Glomerular visceral epithelial cell (primary cell): ENCODE results near the gene PANK2.
"Not testable (repeated sequence)": the region's sequence is repeated elsewhere in the genome, so short reads cannot be mapped to it uniquely, and the experiment has no call there.

Experiments
- DNase-seq: peaks from one replicate; pipeline ENCODE4 v3.0.0-alpha.2; 2016; ENCODE audit errors: extremely low spot score

PANK2 gene

DNA sequence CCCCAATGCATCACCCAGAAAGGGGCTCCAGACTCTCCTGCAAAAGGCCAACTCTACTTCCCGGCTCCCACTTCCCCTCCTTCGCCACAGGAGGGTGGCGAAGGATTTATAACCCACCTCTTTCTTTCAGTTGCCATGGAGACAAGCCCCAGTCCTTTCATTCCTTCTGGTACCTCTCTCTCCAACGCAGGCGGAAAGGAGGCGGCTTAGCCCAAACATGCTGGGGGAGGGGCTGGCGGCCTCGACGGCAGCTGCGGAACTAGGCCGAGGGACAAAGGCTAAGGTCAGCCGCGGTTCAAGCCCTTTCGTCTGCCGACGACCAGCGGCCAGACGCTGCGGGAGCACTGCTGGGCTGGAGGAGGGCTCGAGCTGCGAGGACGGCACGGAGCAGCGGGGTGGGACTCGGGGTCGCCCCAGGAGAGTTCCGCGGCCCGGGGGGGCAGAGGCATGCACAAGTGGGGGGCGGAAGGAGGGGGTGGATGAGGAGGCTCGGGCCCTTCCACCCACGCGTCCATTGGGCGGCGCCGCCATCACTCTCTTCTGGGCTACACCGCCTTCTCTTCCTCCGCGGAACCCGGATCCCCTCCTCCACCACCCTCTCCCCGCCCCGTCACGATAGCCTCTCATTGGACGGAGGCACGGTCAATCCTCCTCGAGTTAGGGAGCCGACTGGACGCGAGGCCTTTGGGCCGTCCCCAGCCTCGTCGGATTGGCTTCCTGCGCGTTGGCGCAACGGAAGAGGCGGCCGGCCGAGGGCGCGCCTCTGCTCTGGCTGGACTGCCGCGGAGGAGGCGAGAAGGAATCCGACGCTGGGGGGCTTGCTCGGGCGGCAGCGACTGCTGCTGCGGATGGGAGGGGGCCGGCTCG, at the start of gene PANK2:
Gene PANK2 (plus strand): TSS at position 766 of the 867 bp plus-strand sequence.
- DNase-seq: peak; percentile 100

DNA sequence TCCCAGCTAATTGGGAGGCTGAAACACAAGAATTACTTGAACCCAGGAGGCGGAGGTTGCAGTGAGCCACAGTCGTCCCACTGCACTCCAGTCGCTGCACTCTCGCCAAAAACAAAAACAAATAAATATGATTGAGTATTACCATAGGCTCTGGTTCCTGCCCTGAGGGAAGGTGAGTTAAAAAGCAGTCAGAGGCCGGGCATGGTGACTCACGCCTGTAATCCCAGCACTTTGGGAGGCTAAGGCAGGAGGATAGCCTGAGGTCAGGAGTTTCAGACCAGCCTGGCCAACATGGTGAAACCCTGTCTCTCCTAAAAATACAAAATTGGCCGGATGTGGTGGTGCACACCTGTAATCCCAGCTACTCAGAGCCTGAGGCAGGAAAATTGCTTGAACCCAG, 49.0 kb upstream of the PANK2 start:
- not testable (repeated sequence) for DNase-seq

DNA sequence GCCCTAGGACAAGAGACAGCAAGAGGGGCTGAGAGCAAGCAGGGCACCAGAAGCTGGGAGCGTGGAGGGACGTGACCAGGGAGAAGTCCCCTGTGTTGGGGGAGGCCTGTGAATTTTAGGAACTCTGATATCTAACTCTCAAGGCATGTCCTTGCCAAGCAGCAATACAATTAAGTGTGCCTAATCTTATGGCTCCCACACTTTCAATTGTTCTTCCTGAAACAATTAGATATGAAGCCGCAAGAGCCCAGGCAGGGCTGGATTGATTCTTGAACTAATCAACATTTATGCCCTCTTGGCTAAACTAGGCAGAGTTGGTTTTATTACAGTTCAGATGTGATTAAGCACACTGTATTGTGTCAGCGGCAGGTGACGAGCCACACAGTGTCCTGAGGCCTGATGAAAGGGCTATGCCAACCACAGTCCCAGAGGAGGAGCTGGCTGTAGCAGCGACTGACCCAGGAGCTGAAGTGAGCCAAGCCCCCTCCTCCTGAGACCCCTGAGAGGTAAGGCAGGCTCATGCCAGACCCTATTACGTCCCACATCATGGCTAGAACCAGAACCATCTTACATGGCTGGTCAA, 46.7 kb upstream of the PANK2 start:
- DNase-seq: no peak

DNA sequence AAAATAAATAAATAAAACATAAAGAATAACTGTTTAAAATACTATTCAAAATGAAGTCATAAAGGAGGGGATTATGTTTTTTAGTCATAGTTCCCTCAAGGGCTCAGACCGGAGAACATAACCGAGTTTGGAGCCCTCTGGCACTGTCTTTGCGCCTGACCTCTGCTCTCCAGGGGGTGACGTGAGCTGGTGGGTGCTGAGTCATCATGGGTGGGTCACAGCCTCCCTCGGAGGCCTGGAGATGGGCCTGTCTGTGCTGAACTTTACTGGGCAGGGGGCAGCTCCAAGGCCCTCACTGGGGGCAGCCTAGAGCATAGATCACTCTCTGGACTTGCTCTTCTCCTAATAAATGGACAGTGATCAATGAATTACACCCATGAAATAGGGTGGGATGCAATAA, 45.7 kb upstream of the PANK2 start:
- DNase-seq: no peak

DNA sequence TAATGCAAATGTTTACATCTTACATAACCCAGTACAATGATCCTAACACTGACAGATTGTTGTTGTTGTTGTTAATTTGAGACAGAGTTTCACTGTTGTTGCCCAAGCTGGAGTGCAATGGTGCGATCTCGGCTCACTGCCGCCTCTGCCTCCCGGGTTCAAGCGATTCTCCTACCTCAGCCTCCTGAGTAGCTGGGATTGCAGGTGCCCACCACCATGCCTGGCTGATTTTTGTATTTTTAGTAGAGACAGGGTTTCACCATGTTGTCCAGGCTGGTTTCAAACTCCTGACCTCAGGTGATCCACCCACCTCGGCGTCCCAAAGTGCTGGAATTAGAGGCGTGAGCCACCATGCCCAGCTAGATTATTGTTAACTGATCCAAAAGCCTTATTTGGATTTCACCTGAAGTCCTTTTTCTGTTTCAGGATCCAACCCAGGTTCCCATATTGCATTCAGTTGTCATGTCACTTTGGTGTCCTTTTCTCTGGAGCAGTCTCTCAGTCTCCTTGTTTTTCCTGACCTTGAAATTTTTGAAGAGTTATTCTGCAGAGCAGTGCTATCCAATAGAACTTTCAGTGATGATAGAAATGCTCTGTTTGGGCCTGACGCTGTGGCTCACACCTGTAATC, 45.1 kb upstream of the PANK2 start:
- not testable (repeated sequence) for DNase-seq

DNA sequence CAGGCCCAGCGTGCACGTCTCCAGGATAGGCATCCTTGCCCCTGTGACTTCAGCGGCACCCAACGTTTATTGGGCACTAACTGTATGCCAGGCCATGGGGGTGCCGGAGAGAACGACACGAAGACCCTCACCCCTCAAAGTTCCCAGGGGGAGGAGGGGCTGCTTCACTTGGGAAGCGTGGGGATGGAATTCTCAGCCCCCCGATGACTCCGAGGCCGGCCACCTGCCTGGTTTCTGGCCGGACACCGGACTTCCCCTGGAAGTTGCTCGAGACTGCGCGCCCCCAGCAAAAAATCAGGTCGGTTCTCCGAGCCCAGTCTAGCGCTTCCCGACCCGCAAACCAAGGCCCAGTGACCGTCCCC, 42.8 kb upstream of the PANK2 start:
- no peak for DNase-seq

DNA sequence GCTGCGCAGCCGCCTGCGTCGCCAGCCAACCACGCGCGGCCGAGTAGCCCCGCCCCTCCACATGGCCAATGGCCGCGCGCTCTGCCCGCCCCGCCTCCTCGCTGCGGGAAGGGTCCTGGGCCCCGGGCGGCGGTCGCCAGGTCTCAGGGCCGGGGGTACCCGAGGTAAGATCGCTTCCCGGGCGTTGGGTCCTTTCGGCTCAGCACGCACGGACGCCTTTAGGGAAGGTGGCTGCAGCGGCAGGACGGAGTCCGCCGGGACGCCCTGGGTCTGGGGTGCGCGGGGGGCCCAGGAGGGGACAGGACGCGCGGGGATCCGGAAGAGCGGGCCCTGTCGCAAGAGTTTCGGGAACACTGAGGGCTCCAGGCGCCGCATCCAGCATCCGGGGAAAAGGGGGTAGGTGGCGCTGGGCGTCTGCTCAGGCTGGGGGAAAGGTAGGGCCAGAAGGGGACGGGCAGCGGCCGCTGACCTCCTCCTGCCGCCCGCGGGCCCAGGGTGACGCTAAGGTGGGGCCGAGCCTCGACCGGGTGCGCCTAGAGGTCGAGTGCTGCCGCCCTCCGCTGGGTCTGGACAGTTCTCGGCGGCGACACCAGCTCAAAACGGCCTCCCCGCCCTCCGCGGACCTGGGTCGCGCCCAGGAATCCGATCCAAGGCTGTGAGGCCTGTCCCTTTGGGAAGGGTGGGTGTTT, 42.3 kb upstream of the PANK2 start, which contains the start of gene MAVS:
Gene MAVS (plus strand): TSS at position 95 of the 689 bp plus-strand sequence. CDS start 7,791 bp downstream, outside the sequence.
- DNase-seq: peak; percentile 87

DNA sequence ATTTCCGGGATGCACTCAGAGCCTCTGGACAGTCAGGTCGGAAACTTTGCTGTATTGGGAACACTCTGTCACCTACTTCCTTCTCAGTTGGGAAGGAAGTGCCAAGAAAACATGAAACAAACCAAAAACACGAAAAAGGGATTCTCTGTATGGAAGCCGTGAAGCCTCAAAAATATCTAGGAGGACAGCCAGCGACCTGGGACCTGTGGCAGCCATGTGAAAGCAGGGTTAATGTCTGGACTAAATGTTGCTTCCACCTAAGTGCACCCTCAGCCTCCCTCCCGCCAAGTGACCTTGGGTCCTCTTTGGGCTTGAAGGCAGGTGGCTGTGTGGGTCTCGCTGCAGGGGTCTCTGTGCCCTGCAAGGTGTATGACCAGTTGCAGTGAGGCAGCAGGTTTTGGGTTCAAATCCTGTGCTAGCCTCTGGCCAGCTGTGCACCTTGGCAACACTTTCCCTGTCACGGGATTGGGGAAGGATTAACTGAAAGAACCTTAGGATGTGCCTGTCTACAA, 41.7 kb upstream of the PANK2 start:
- no peak for DNase-seq

DNA sequence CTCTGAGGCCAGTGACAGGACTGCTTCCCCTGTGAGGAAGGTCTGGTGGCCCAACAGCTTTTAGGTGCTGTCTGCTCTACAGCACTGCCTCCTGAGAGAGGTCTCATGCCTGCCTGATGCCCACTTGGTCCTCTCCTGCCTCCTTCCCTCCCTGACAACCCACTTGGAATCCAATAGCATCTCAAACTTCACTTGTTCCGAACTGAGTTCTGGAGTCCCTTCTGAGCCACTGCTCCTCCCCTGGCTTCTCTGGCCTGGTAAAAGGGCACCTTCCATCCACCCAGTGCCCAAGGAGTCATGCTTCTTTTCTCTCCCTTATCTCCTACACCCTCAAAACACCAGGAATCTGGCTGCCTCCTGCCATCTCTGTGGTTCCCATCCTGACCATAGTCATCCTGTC, 40.6 kb upstream of the PANK2 start:
- DNase-seq: no peak

DNA sequence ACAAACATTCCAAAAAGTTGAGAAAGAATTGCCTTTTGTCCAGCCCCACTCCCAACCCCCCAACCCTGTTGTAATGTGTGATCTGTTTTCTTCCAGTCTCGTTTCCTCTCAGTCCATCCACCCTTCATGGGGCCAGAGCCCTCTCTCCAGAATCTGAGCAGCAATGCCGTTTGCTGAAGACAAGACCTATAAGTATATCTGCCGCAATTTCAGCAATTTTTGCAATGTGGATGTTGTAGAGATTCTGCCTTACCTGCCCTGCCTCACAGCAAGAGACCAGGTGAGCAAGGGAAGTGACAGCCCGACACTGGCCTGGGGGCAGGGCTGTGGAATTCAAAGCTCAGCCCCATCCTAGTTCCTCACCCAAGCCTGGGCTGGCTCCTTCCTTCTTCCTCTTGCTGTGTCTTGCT, 34.7 kb upstream of the PANK2 start:
- no peak for DNase-seq

DNA sequence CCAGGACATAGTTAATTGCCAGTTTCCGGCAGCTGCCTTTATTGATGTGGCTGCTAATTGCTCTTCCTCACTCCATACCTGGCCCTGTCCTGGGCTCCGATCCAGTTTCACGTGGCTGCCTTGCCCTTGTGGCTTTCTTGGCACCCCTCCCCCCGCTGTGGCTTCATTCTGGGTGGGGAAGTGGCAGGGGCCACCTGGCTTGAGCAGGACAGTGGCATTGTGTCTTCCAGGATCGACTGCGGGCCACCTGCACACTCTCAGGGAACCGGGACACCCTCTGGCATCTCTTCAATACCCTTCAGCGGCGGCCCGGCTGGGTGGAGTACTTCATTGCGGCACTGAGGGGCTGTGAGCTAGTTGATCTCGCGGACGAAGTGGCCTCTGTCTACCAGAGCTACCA, 31.8 kb upstream of the PANK2 start:
- no peak for DNase-seq

DNA sequence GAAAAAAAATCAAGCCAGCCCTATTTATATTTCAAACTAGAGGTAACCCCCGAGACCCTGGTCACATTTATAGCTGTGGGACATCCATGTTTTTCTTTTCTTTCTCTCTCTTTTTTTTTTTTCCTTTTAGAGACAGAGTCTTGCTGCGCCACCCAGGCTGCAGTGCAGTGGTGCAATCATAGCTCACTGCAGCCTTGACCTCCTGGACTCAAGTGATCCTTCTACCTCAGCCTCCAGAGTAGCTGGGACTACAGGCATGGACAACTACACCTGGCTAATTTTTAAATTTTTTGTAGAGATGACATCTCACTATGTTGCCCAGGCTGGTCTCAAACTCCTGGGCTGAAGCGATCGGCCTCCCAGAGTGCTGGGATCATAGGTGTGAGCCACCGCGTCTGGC, 30.5 kb upstream of the PANK2 start:
- DNase-seq: no peak

DNA sequence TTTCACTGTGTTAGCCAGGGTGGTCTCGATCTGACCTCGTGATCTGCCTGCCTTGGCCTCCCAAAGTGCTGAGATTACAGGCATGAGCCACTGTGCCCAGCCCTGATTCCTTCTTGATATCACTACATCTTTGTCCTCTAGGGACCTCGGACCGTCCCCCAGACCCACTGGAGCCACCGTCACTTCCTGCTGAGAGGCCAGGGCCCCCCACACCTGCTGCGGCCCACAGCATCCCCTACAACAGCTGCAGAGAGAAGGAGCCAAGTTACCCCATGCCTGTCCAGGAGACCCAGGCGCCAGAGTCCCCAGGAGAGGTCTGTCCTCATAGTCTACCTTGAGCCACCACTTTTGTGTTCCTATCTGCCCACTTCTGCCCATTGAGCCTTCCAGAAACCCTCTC, 28.0 kb upstream of the PANK2 start:
- no peak for DNase-seq

DNA sequence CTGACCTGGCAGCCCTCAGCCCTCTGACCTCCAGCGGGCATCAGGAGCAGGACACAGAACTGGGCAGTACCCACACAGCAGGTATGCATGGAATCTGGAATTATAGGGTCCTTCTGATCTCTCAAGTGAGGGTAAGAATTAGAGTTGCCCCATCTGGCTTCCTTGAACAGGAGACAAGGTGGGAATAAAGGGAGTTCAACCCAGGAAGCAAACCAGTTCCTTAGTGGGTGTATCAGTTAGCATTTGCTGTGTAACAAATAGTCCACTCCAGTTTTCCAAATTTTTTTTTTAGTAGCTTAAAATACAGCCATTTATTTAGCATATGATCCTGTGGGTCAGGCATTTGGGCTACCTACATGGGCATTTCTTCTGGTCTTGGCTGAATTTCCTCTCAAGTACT, 26.9 kb upstream of the PANK2 start:
- DNase-seq: no peak

DNA sequence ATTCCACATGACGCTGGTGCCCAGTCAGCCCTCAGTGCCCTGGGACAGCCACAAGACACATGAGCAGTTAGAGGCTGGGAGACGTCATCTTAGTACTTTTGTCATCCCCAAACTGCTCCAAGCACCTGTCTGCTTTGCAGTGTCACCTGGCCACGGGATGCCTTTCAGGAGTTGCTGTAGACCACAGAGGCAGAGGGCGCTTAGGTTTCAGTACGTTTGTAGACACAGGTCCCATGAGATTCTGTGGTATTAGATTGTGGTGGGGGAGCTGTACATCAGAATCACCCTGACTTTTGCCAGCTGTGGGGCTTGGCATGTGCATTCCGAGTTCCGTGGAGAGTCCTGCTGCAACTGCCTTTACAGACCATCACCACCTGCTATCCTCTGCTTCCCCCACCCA, 25.9 kb upstream of the PANK2 start:
- no peak for DNase-seq

DNA sequence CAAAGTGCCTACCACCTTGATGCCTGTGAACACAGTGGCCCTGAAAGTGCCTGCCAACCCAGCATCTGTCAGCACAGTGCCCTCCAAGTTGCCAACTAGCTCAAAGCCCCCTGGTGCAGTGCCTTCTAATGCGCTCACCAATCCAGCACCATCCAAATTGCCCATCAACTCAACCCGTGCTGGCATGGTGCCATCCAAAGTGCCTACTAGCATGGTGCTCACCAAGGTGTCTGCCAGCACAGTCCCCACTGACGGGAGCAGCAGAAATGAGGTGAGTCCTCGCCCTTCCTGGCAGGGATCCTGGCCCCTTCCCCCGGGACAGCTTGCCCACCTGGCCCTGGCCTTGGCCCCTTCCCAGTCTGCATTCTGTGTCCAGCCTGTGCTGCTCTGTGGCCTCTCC, 24.7 kb upstream of the PANK2 start:
- no peak for DNase-seq

DNA sequence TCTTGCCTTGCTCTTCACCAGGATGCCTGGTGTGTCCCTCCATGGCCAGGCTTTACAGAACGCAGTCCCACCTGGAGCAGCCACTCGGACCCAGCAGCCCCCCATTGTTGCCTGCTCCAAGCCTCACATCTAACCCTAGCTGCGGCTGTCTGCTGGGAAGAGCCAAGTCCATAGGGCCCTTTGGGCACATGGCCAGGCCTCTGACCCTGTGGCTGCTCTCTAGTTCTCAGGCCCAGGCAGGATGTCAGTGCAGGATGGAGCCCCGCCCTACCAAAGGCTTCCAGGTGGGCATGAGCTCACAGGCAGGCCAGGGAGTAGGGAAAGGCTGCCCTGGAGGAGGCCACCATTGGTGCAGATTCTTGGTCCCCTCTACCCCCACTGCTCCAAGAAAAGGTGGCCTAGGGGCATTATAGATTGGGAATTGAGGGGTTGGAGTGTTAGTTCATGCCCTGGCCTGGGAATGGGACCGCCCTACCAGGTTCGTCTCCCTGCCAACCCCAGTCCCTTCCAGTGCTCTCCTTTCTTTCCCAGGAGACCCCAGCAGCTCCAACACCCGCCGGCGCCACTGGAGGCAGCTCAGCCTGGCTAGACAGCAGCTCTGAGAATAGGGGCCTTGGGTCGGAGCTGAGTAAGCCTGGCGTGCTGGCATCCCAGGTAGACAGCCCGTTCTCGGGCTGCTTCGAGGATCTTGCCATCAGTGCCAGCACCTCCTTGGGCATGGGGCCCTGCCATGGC, 23.9 kb upstream of the PANK2 start:
- no peak for DNase-seq

DNA sequence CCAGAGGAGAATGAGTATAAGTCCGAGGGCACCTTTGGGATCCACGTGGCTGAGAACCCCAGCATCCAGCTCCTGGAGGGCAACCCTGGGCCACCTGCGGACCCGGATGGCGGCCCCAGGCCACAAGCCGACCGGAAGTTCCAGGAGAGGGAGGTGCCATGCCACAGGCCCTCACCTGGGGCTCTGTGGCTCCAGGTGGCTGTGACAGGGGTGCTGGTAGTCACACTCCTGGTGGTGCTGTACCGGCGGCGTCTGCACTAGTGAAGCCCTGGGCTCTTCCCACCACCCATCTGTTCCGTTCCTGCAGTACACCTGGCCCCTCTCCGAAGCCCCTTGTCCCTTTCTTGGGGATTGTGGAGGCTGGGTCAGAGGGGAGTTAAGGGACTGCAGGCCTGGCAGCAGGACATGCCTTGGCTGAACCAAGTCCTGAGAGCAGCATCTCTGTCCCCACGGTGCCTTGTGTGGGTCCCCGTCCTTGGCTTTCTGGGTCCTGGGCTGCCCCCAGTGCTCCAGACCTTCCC, 23.2 kb upstream of the PANK2 start:
- no peak for DNase-seq

DNA sequence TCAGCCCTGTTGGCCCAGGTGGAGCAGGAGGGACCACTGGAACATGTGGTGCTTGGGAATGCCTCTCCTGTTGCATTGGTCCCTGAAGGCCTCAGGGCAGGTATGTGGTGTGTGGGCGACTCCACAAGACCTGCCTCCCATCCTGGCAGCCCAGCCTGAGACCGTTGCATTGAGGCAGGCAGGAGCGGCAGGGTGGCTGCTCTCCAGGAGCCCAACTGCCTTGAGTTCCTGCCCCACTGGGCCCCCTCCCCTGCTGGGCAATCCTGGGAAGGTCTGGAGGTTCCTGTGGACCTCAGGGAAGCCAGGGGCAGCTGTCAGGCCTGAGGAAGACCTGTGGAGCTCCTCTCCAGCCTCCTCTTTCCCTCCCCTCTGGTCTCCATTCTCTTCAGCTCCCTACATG, 22.7 kb upstream of the PANK2 start:
- DNase-seq: no peak

DNA sequence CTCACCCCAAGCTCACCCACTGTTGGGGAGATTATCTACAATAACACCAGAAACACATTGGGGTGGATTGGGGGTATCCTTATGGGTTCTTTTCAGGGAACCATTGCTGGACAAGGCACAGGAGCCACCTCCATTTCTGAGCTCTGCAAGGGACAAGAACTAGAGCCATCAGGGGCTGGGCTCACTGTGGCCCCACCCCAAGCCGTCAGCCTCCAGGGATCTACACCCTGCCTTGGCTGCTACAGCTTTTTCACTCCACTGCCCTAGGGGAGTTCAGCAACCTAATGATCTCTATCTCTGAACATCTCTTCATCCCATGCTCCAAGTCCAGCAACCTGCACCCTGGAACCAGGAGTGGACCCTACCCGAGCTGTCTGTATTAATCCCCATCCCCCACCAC, 21.4 kb upstream of the PANK2 start:
- DNase-seq: no peak
